ENCODE measurements around the gene BIRC5.

BIRC5 gene

DNA sequence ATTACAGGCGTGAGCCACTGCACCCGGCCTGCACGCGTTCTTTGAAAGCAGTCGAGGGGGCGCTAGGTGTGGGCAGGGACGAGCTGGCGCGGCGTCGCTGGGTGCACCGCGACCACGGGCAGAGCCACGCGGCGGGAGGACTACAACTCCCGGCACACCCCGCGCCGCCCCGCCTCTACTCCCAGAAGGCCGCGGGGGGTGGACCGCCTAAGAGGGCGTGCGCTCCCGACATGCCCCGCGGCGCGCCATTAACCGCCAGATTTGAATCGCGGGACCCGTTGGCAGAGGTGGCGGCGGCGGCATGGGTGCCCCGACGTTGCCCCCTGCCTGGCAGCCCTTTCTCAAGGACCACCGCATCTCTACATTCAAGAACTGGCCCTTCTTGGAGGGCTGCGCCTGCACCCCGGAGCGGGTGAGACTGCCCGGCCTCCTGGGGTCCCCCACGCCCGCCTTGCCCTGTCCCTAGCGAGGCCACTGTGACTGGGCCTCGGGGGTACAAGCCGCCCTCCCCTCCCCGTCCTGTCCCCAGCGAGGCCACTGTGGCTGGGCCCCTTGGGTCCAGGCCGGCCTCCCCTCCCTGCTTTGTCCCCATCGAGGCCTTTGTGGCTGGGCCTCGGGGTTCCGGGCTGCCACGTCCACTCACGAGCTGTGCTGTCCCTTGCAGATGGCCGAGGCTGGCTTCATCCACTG is at the start of gene BIRC5:
Gene BIRC5 (plus strand): TSS at position 238 of the 690 bp plus-strand sequence. CDS start 64 bp downstream, at position 302.
- Histone ChIP-seq H3K9me3 (ENCODE audit: insufficient read depth, low read depth, low read length) (no peaks in the 10 kb centered on the region), H3K4me1 (ENCODE audit: insufficient read depth, low read length, poor library complexity, severe bottlenecking) (peaks cover 15% of the 10 kb centered on the region), H3K79me2 (ENCODE audit: insufficient read depth, low read length) (peaks cover 46% of the 10 kb centered on the region), H2AFZ (ENCODE audit: low read length) (peak within 1 kb of the TSS; percentile 81), H3K36me3 (ENCODE audit: insufficient read depth, low read length) (peaks cover 11% of the 10 kb centered on the region; the same call in 1 of the 2 replicates), H3K27me3 (ENCODE audit: insufficient read depth, low read length, poor library complexity, severe bottlenecking) (no peaks in the 10 kb centered on the region), H3K9me2 (replicated peaks; ENCODE audit: low read depth, low read length) (no peaks in the 10 kb centered on the region), H4K20me1 (ENCODE audit: insufficient read depth, low read length, poor library complexity, severe bottlenecking) (peaks cover 5% of the 10 kb centered on the region), H3K9ac (ENCODE audit: low read depth, low read length, poor library complexity, severe bottlenecking) (peak within 1 kb of the TSS; percentile 97), H3K4me3 (ENCODE audit: low read length, poor library complexity, severe bottlenecking) (peak within 1 kb of the TSS; percentile 74), H3F3A (ENCODE audit: low read depth) (no peaks in the 10 kb centered on the region), H3K4me2 (ENCODE audit: low read depth, low read length, poor library complexity, severe bottlenecking) (peak within 1 kb of the TSS; percentile 99)
- TF ChIP-seq, protein P1, sequence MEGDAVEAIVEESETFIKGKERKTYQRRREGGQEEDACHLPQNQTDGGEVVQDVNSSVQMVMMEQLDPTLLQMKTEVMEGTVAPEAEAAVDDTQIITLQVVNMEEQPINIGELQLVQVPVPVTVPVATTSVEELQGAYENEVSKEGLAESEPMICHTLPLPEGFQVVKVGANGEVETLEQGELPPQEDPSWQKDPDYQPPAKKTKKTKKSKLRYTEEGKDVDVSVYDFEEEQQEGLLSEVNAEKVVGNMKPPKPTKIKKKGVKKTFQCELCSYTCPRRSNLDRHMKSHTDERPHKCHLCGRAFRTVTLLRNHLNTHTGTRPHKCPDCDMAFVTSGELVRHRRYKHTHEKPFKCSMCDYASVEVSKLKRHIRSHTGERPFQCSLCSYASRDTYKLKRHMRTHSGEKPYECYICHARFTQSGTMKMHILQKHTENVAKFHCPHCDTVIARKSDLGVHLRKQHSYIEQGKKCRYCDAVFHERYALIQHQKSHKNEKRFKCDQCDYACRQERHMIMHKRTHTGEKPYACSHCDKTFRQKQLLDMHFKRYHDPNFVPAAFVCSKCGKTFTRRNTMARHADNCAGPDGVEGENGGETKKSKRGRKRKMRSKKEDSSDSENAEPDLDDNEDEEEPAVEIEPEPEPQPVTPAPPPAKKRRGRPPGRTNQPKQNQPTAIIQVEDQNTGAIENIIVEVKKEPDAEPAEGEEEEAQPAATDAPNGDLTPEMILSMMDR (conservative IDR thresholded peaks at IDR 0.05; ENCODE audit: low read length): no peak
- TF ChIP-seq EZH2phosphoT487 (IDR thresholded peaks at IDR 0.05; ENCODE audit: borderline replicate concordance): no peak

DNA sequence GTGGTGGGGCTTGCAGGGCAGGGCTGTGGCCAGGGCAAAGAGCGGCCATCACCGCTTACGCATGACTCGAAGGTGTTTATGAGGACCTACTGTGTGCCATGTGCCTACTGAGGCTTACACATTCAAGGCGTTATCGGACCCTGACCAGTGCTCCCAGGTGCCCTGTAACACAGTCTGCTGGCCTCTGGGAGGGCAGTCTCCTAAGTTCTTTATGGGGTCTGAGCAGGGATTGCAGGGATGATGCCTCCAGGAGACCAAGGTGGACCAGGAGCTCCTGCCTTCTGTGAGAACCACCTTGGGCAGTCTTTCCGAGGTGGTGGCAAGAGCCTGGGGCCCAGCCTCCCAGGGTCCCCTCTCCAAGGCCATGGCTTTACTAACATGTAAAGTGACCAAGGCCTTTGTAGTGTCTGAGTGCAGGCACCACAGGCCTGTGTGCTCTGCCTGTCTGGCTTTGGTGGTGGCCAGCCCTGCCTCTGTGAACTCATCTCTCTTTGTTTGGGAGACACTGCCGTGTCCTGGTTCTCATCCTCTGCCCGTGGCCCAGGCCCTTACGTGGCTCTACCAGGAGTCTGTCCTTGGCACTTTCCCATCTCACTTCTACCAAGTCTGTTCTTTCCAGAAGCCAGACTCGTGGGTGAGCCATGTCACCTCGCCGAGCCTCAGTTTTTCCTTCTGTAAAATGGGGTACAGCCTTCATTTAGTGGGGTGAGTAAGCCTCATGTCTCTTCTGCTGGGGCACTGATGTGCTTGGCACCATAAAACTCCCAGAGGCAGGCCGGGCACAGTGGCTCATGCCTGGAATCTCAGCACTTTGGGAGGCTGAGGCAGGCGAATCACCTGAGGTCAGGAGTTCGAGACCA is 49.1 kb upstream of the BIRC5 start:
- H3K79me2 ChIP-seq (ENCODE audit: insufficient read depth, low read length): no peaks in the 10 kb centered on the region; the same call in 1 of the 2 replicates
- TF ChIP-seq EZH2phosphoT487 (IDR thresholded peaks at IDR 0.05; ENCODE audit: borderline replicate concordance): no peak
- TF ChIP-seq, protein P1 (conservative IDR thresholded peaks at IDR 0.05; ENCODE audit: low read length): no peak
- peaks cover 13% of the 10 kb centered on the region for H3K4me1 ChIP-seq (ENCODE audit: insufficient read depth, low read length, poor library complexity, severe bottlenecking)
- peaks cover 12% of the 10 kb centered on the region for H4K20me1 ChIP-seq (ENCODE audit: insufficient read depth, low read length, poor library complexity, severe bottlenecking)
- H2AFZ ChIP-seq (ENCODE audit: low read length): no peak overlapping the region
- no peaks in the 10 kb centered on the region for H3F3A ChIP-seq (ENCODE audit: low read depth)
- no peak overlapping the region for H3K4me3 ChIP-seq (ENCODE audit: low read length, poor library complexity, severe bottlenecking)
- no peaks in the 10 kb centered on the region for H3K27me3 ChIP-seq (ENCODE audit: insufficient read depth, low read length, poor library complexity, severe bottlenecking)
- no peak overlapping the region for H3K9ac ChIP-seq (ENCODE audit: low read depth, low read length, poor library complexity, severe bottlenecking)
- H3K36me3 ChIP-seq (ENCODE audit: insufficient read depth, low read length): no peaks in the 10 kb centered on the region
- no peak overlapping the region for H3K4me2 ChIP-seq (ENCODE audit: low read depth, low read length, poor library complexity, severe bottlenecking)
- H3K9me2 ChIP-seq (replicated peaks; ENCODE audit: low read depth, low read length): no peaks in the 10 kb centered on the region
- no peaks in the 10 kb centered on the region for H3K9me3 ChIP-seq (ENCODE audit: insufficient read depth, low read depth, low read length)

DNA sequence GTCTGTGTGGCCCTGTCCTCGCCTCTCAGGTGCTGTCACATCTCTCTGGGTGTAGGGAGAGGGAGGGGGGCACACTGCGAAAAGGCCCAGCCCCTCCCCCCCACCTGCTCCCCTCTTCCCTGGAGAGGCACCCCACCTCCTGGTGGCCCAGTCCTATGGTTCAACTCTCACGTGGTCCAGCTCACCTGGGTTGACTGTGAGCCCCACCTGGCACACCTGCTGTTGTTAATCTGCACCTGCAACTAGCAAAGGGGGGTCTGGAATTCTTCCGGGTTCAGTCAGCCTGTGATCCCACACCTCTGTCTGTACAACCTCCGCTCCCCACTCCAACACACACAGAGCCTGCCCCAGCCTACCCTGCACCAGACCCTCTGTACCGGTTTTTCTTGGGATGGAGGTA is 47.6 kb upstream of the BIRC5 start:
- peaks cover 15% of the 10 kb centered on the region for H4K20me1 ChIP-seq (ENCODE audit: insufficient read depth, low read length, poor library complexity, severe bottlenecking)
- no peak for TF ChIP-seq EZH2phosphoT487 (IDR thresholded peaks at IDR 0.05; ENCODE audit: borderline replicate concordance)
- TF ChIP-seq, protein P1 (conservative IDR thresholded peaks at IDR 0.05; ENCODE audit: low read length): no peak
- H3K9ac ChIP-seq (ENCODE audit: low read depth, low read length, poor library complexity, severe bottlenecking): no peak overlapping the region
- H3F3A ChIP-seq (ENCODE audit: low read depth): no peaks in the 10 kb centered on the region
- H3K79me2 ChIP-seq (ENCODE audit: insufficient read depth, low read length): no peaks in the 10 kb centered on the region; the same call in 1 of the 2 replicates
- H3K9me3 ChIP-seq (ENCODE audit: insufficient read depth, low read depth, low read length): no peaks in the 10 kb centered on the region
- peaks cover 15% of the 10 kb centered on the region for H3K4me1 ChIP-seq (ENCODE audit: insufficient read depth, low read length, poor library complexity, severe bottlenecking)
- no peak overlapping the region for H3K4me3 ChIP-seq (ENCODE audit: low read length, poor library complexity, severe bottlenecking)
- no peak overlapping the region for H2AFZ ChIP-seq (ENCODE audit: low read length)
- no peaks in the 10 kb centered on the region for H3K36me3 ChIP-seq (ENCODE audit: insufficient read depth, low read length)
- H3K4me2 ChIP-seq (ENCODE audit: low read depth, low read length, poor library complexity, severe bottlenecking): no peak overlapping the region
- H3K9me2 ChIP-seq (replicated peaks; ENCODE audit: low read depth, low read length): no peaks in the 10 kb centered on the region
- H3K27me3 ChIP-seq (ENCODE audit: insufficient read depth, low read length, poor library complexity, severe bottlenecking): no peaks in the 10 kb centered on the region
